Measurements from ENCODE around the gene CAP2. TPM values are rescaled to one million over a fixed set of nuclear protein-coding genes. Genes with fewer than 3 reads are reported as not detected.

CAP2 gene
- total RNA-seq, 1 experiment from 2014 or later, result 7.2 TPM

DNA sequence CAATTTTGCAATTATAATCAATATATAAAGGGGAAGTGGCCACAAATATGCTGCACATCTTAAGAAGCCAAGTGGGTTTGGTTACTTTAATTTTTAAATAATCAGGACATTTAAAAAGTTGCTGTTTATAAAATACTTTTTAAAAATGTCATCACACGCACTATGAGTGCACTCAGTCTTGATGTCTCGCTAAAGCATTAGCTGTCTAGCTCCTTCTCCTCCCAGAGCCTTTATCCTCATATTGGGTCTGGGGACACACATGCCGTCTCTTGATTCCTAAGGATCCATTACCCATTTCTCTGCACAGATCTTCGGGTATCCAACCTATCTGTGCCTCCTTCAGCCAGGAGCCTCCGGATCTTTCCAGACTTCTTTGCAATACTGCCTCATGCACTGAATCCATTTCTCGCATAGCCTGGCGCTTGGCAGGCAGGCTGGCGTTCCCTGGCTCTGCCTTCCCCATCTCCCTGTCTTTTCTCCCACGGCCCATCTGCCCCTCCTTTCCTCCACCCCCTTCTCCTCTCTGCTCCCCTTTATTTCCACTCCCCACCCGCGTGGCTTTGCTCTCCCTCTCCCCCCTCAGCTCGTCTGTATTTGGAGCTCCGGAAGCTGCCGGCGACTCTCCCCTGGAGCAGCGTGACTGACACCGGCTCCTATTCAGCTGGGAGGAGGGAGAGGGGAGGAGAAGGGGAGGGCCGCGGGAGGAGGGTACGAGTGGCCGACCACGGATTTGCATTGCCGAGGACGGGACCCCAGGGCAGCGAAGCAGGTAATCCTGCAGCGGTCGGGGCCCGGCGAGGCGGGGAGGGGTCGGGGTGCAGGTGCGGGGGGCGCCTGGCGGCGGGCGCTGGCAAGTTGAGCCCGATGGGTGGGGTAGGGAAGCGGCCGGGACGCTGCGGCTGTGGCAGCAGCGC, at the start of gene CAP2 (continued):
- TF ChIP-seq FOXP4 (CRISPR knock-in tag; IDR thresholded peaks at IDR 0.05), result peak; percentile 53; the same call in 1 of the 2 replicates
- TF ChIP-seq IRF2 (CRISPR knock-in tag; IDR thresholded peaks at IDR 0.05; ENCODE audit: borderline replicate concordance, low read depth), result no peak
- TF ChIP-seq, protein P1, sequence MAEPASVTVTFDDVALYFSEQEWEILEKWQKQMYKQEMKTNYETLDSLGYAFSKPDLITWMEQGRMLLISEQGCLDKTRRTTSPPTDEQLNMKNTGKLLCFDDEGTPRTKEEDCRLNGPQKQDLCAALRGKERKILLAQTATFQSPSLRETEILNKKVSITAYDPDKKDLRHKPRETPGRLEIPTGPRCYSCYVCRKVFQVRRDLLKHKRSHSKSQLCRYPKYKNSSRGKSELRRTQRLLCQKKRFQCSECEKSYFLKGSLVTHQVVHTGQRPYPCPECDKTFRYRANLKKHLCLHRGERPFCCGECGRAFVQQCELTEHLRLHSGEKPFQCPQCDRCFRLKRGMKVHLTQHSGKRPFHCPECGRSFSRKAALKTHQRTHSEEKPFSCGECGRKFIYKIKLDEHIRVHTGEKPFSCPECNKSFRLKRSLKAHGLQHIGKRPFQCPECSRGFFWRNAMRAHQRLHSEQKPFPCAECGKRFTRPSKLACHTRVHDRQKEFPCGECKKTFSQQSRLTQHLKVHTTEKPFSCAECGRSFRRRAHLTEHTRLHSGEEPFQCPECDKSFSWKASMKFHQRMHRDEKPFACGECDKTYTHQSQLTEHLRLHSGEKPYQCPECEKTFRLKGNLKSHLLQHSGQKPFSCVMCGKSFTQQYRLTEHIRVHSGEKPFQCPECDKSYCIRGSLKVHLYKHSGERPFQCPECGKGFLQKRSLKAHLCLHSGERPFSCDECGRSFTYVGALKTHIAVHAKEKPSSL (CRISPR knock-in tag; conservative IDR thresholded peaks at IDR 0.05), result no peak
- no peak for TF ChIP-seq JAZF1 (CRISPR knock-in tag; IDR thresholded peaks at IDR 0.05)
- TF ChIP-seq ESRRA (CRISPR knock-in tag; IDR thresholded peaks at IDR 0.05; ENCODE audit: borderline replicate concordance), result no peak
- TF ChIP-seq ZNF232 (CRISPR knock-in tag; IDR thresholded peaks at IDR 0.05), result no peak
- no peak for TF ChIP-seq HMGA2 (CRISPR knock-in tag; IDR thresholded peaks at IDR 0.05)
- 0 out of 2 replicates have a peak, but pooled peaks have one; percentile 38 for TF ChIP-seq ARID4B (CRISPR knock-in tag; IDR thresholded peaks at IDR 0.05; ENCODE audit: borderline replicate concordance)
- no peak for TF ChIP-seq CREB1 (CRISPR knock-in tag; IDR thresholded peaks at IDR 0.05)
- TF ChIP-seq, protein P2, sequence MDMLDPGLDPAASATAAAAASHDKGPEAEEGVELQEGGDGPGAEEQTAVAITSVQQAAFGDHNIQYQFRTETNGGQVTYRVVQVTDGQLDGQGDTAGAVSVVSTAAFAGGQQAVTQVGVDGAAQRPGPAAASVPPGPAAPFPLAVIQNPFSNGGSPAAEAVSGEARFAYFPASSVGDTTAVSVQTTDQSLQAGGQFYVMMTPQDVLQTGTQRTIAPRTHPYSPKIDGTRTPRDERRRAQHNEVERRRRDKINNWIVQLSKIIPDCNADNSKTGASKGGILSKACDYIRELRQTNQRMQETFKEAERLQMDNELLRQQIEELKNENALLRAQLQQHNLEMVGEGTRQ (CRISPR knock-in tag; IDR thresholded peaks at IDR 0.05), result 0 out of 2 replicates have a peak, but pooled peaks have one; percentile 29
- no peak for TF ChIP-seq HMGXB4 (CRISPR knock-in tag; IDR thresholded peaks at IDR 0.05)
- no peak for TF ChIP-seq MYBL2 (CRISPR knock-in tag; IDR thresholded peaks at IDR 0.05)
- TF ChIP-seq USF1 (CRISPR knock-in tag; IDR thresholded peaks at IDR 0.05), result 0 out of 2 replicates have a peak, but pooled peaks have one; percentile 32
- no peak for TF ChIP-seq MXD4 (CRISPR knock-in tag; IDR thresholded peaks at IDR 0.05; ENCODE audit: borderline replicate concordance)
- 0 out of 2 replicates have a peak, but pooled peaks have one; percentile 41 for TF ChIP-seq FOXP1 (CRISPR knock-in tag; IDR thresholded peaks at IDR 0.05; ENCODE audit: borderline replicate concordance)
